Measurements from ENCODE around the gene ACTL8.

ACTL8 gene

GRCh38 chr1:17795836-17796645 lies 40.9 kb downstream of the ACTL8 start:
- no peak overlapping the region for H3K4me3 ChIP-seq
- no peak overlapping the region for H3K27ac ChIP-seq

GRCh38 chr1:17797478-17797877 lies 42.3 kb downstream of the ACTL8 start:
- H3K4me3 ChIP-seq, result no peak overlapping the region
- no peak overlapping the region for H3K27ac ChIP-seq

GRCh38 chr1:17798011-17798410 lies 42.9 kb downstream of the ACTL8 start:
- no peak overlapping the region for H3K4me3 ChIP-seq

GRCh38 chr1:17798799-17799382 lies 43.8 kb downstream of the ACTL8 start:
- H3K4me3 ChIP-seq, result no peak overlapping the region
- H3K27ac ChIP-seq, result no peak overlapping the region

More at GRCh38 chr1:17798011-17798410, 42.9 kb downstream of the ACTL8 start:
- no peak overlapping the region for H3K27ac ChIP-seq

- H3K4me3 ChIP-seq, result no peak overlapping the region
- no peak overlapping the region for H3K27ac ChIP-seq
Measured at GRCh38 chr1:17799642-17800041, 44.5 kb downstream of the ACTL8 start.

GRCh38 chr1:17802164-17802563 lies 47.0 kb downstream of the ACTL8 start:
- Histone ChIP-seq H3K27ac (no peak overlapping the region), H3K4me3 (no peak overlapping the region)

GRCh38 chr1:17802945-17803344 lies 47.8 kb downstream of the ACTL8 start:
- H3K27ac ChIP-seq, result no peak overlapping the region
- no peak overlapping the region for H3K4me3 ChIP-seq

GRCh38 chr1:17805869-17806684 lies 50.9 kb downstream of the ACTL8 start:
- Histone ChIP-seq H3K4me3 (no peak overlapping the region), H3K27ac (no peak overlapping the region)

- Histone ChIP-seq H3K4me3 (no peak overlapping the region), H3K27ac (no peak overlapping the region)
Measured at GRCh38 chr1:17808816-17809215, 53.7 kb downstream of the ACTL8 start.

GRCh38 chr1:17810668-17811067 lies 55.5 kb downstream of the ACTL8 start:
- Histone ChIP-seq H3K4me3 (no peak overlapping the region), H3K27ac (no peak overlapping the region)

GRCh38 chr1:17816511-17816910 lies 61.4 kb downstream of the ACTL8 start:
- H3K27ac ChIP-seq, result no peak overlapping the region
- no peak overlapping the region for H3K4me3 ChIP-seq

GRCh38 chr1:17819129-17819802 lies 64.1 kb downstream of the ACTL8 start:
- no peak overlapping the region for H3K4me3 ChIP-seq
- no peak overlapping the region for H3K27ac ChIP-seq

GRCh38 chr1:17820198-17820597 lies 65.1 kb downstream of the ACTL8 start:
- Histone ChIP-seq H3K4me3 (no peak overlapping the region), H3K27ac (no peak overlapping the region)

GRCh38 chr1:17822741-17823426 lies 67.8 kb downstream of the ACTL8 start:
- Histone ChIP-seq H3K4me3 (no peak overlapping the region), H3K27ac (no peak overlapping the region)

- no peak overlapping the region for H3K4me3 ChIP-seq
- no peak overlapping the region for H3K27ac ChIP-seq
Measured at GRCh38 chr1:17825273-17826164, 70.4 kb downstream of the ACTL8 start.

- Histone ChIP-seq H3K4me3 (no peak overlapping the region), H3K27ac (no peak overlapping the region)
Measured at GRCh38 chr1:17826165-17826488, 71.0 kb downstream of the ACTL8 start.

- Histone ChIP-seq H3K4me3 (no peak overlapping the region), H3K27ac (no peak overlapping the region)
Measured at GRCh38 chr1:17828991-17829390, 73.9 kb downstream of the ACTL8 start.

GRCh38 chr1:17829579-17829978 lies 74.4 kb downstream of the ACTL8 start:
- Histone ChIP-seq H3K4me3 (no peak overlapping the region), H3K27ac (no peak overlapping the region)

GRCh38 chr1:17831597-17831996 lies 76.5 kb downstream of the ACTL8 start:
- no peak overlapping the region for H3K4me3 ChIP-seq
- H3K27ac ChIP-seq, result no peak overlapping the region
